ENCODE measurements around the gene MPPE1. TPM values are rescaled to one million over a fixed set of nuclear protein-coding genes. Genes with fewer than 3 reads are reported as not detected.

MPPE1 gene
- total and polyA plus RNA-seq, 9 of the 15 experiments (the other 6 are each of a cell fraction or from before 2014, with no cell fraction given), result 10.7 to 19.5 (median 13.3) TPM

GRCh38 chr18:11947214-11948191, 39.4 kb upstream of the MPPE1 start (continued):
- TF ChIP-seq RHOXF2B (CRISPR knock-in tag; conservative IDR thresholded peaks at IDR 0.05) (no peak), ZHX1 (conservative IDR thresholded peaks at IDR 0.05; ENCODE audit: low read length) (no peak), ZNF24 (IDR thresholded peaks at IDR 0.05) (peak; percentile 73; the same call in 1 of the 2 replicates), ARID1B (IDR thresholded peaks at IDR 0.05) (peak; percentile 79), MCM7 (IDR thresholded peaks at IDR 0.05) (no peak), SMAD1 (IDR thresholded peaks at IDR 0.05; ENCODE audit: low read depth, low read length, partially characterized antibody) (peak; percentile 54), NCOR1 (IDR thresholded peaks at IDR 0.05) (peak; percentile 99), CHAMP1 (IDR thresholded peaks at IDR 0.05) (peak; percentile 57; the same call in 1 of the 2 replicates), ZNF316 (IDR thresholded peaks at IDR 0.05) (peak; percentile 99), FOS (IDR thresholded peaks at IDR 0.05; ENCODE audit: extremely low read depth, insufficient read length) (peak; percentile 39), ZNF41 (CRISPR knock-in tag; conservative IDR thresholded peaks at IDR 0.05) (no peak), ZEB2 (IDR thresholded peaks at IDR 0.05) (0 out of 2 replicates have a peak, but pooled peaks have one; percentile 40), TAF15 (IDR thresholded peaks at IDR 0.05; ENCODE audit: low read depth, low read length) (no peak), DIDO1 (tag; IDR thresholded peaks at IDR 0.05; ENCODE audit: low read depth) (no peak), TARDBP (IDR thresholded peaks at IDR 0.05) (0 out of 2 replicates have a peak, but pooled peaks have one; percentile 44), HDAC8 (tag; IDR thresholded peaks at IDR 0.05) (no peak), STAT6 (CRISPR knock-in tag; IDR thresholded peaks at IDR 0.05) (no peak), YY1 (IDR thresholded peaks at IDR 0.05; ENCODE audit: borderline replicate concordance in 1 of 3, control insufficient read depth in 1 of 3, extremely low read depth in 1 of 3, insufficient read depth in 3 of 3, insufficient read length in 1 of 3, insufficient replicate concordance in 2 of 3, low read depth in 1 of 3, low read length in 2 of 3) (peak; percentile 29 to 92 (median 64)), FUS (optimal IDR thresholded peaks at IDR 0.05; ENCODE audit: low read depth, low read length) (no peak), CHD2 (IDR thresholded peaks at IDR 0.05; ENCODE audit: low read depth, low read length) (0 out of 2 replicates have a peak, but pooled peaks have one; percentile 41)
